Ectodermal cell (in vitro differentiated cells): ENCODE measurements around the gene UGT1A7.

Experiments
- H3K27ac ChIP-seq: 2 replicates; pipeline ENCODE4 v1.7.0; 2013; ENCODE audit warnings: mild to moderate bottlenecking, low read depth, low read length; ENCODE audit not compliant: insufficient read depth, poor library complexity, severe bottlenecking
- H3K27me3 ChIP-seq: 2 replicates; pipeline ENCODE4 v1.7.0; 2013; ENCODE audit warnings: mild to moderate bottlenecking, low read length; ENCODE audit not compliant: insufficient read depth, control insufficient read depth, poor library complexity, severe bottlenecking
- H3K36me3 ChIP-seq: one replicate; pipeline ENCODE4 v1.7.0; 2013; ENCODE audit warnings: low read length; ENCODE audit not compliant: control insufficient read depth, insufficient read depth
- H3K4me1 ChIP-seq: one replicate; pipeline ENCODE4 v1.7.0; 2013; ENCODE audit warnings: low read length; ENCODE audit not compliant: control insufficient read depth, insufficient read depth
- H3K4me3 ChIP-seq: 2 replicates; pipeline ENCODE4 v1.7.0; 2013; ENCODE audit warnings: low read depth, low read length, control low read depth; ENCODE audit not compliant: insufficient read depth
- H3K9me3 ChIP-seq: 2 replicates; pipeline ENCODE4 v1.7.0; 2013; ENCODE audit warnings: mild to moderate bottlenecking, low read length, moderate library complexity; ENCODE audit not compliant: control insufficient read depth
- WGBS, 2 experiments: methylation state at CpG; one replicate each; pipeline ENCODE4 v1.1.7; 2013; ENCODE audit warnings: missing lambda C conversion rate in 2 of 2; 5-methylcytosine and 5-hydroxymethylcytosine counted together

Gene UGT1A7

DNA sequence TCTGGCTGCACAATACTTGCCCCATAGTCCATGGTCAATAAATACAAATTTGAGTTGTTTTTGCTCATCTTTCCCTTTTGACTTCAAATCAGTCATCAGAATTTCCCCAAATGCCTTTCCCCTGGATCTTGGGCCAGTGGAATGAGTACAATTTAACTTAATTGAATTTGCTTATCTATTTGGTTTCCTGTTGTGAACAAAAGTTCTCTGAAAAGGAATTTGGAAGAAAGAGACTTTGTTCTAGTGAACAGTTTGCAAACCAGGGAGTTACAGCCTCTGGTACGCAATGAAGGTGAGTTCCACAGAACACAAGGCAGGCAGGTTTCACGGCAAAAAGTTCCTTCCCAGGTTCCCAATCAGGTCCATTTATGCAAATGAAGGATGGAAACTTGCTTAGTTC is 77.1 kb downstream of the UGT1A7 start:
- Histone ChIP-seq H3K27me3 (no peaks in the 10 kb centered on the region), H3K27ac (no peak overlapping the region), H3K4me3 (no peak overlapping the region), H3K4me1 (no peaks in the 10 kb centered on the region), H3K36me3 (no peaks in the 10 kb centered on the region), H3K9me3 (no peaks in the 10 kb centered on the region)
- 94 to 97% methylated on average over 2 of the region's 2 CpGs for WGBS, 2 experiments

DNA sequence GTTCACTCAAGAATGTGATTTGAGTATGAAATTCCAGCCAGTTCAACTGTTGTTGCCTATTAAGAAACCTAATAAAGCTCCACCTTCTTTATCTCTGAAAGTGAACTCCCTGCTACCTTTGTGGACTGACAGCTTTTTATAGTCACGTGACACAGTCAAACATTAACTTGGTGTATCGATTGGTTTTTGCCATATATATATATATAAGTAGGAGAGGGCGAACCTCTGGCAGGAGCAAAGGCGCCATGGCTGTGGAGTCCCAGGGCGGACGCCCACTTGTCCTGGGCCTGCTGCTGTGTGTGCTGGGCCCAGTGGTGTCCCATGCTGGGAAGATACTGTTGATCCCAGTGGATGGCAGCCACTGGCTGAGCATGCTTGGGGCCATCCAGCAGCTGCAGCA is 78.3 kb downstream of the UGT1A7 start, which contains the start of gene UGT1A1:
Gene UGT1A1 (plus strand): TSS at position 228 of the 400 bp plus-strand sequence. CDS start 18 bp downstream, at position 246.
- no peak within 1 kb of the TSS for H3K27ac ChIP-seq
- WGBS, 2 experiments = 95 to 97% methylated on average over 4 to 6 of the region's 6 CpGs

DNA sequence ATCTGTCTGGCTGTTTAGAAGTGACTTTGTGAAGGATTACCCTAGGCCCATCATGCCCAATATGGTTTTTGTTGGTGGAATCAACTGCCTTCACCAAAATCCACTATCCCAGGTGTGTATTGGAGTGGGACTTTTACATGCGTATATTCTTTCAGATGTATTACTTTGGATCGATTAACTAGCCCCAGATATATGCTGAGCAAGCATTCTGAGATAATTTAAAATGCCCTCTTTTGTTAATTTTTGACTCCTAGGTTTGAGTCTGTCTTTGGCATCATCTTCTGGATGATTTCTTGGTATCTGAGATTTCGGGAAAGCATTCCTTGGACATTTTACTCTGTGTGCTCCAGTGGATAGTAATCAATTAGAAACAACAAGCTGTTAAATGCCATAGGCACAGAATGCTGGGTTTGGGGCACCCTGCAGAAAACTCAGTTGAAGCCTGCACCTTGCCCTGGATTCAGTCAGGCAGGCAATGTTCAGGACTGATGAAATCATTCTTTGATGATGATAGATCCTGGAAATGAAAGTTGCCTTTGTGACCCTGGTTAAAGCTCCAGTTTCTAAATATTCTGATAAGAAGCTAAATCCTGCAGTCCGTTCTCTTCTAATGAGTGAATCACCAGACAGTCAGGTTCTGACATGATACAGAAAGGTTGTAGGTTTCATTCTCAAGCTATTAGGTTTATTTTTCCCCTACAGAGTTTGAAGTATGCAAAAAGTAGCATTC is 79.5 kb downstream of the UGT1A7 start:
- H3K4me1 ChIP-seq = no peaks in the 10 kb centered on the region
- no peak overlapping the region for H3K4me3 ChIP-seq

More for the DNA sequence above, 78.3 kb downstream of the UGT1A7 start, which contains the start of gene UGT1A1:
- Histone ChIP-seq H3K9me3 (no peaks in the 10 kb centered on the region), H3K27me3 (no peaks in the 10 kb centered on the region), H3K4me1 (no peaks in the 10 kb centered on the region), H3K36me3 (no peaks in the 10 kb centered on the region), H3K4me3 (no peak within 1 kb of the TSS)

DNA sequence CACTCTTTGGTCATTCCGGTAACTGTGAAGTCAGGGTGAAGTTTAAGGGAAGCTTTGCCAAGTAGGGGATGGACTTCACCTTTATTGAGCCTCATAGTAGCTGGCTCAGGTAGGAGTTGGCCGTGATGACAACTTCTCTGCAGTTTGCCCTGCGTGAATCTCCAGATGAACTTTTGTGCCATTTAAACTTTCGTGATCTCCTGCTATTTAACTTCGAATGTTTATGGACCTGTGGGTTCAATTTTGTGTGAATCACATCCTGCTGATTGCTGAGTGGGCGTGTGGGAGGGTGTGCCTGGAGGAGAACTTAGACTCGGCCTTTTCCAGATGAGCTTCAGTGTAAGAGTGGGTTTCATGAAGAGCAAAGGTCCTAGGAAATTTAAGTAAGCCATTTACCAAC is 82.6 kb downstream of the UGT1A7 start:
- no peaks in the 10 kb centered on the region for H3K9me3 ChIP-seq
- no peaks in the 10 kb centered on the region for H3K4me1 ChIP-seq
- 92% methylated on average over 7 of the region's 7 CpGs for WGBS, 2 experiments
- no peaks in the 10 kb centered on the region for H3K36me3 ChIP-seq
- H3K27ac ChIP-seq = no peak overlapping the region
- H3K27me3 ChIP-seq = no peaks in the 10 kb centered on the region
- no peak overlapping the region for H3K4me3 ChIP-seq

More for the DNA sequence above, 79.5 kb downstream of the UGT1A7 start:
- 93 to 95% methylated on average over 4 of the region's 4 CpGs for WGBS, 2 experiments
- no peaks in the 10 kb centered on the region for H3K36me3 ChIP-seq
- H3K27ac ChIP-seq = no peak overlapping the region
- H3K27me3 ChIP-seq = no peaks in the 10 kb centered on the region
- no peaks in the 10 kb centered on the region for H3K9me3 ChIP-seq

DNA sequence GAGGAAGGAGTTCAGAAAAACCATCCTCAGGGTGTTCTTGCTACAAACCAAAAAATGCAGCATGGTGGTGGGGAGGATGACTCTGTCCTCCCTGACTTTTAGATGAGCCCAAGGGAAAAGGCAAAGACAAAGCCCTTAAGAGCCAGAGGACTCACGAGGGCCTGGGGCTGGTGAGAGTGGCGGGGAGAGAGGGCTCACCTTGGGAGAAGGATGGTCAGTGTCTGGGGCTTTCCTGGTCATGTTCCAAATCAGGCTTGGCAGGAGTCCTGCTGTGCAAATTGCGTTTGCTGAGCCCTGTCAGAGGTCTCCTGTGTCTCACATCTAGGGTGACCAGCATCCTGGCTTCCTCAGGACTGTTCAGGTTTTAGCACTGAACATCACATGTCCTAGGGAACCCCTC is 83.1 kb downstream of the UGT1A7 start:
- 85 to 91% methylated on average over 3 of the region's 3 CpGs for WGBS, 2 experiments
- Histone ChIP-seq H3K4me1 (no peaks in the 10 kb centered on the region), H3K9me3 (no peaks in the 10 kb centered on the region), H3K27ac (no peak overlapping the region), H3K36me3 (no peaks in the 10 kb centered on the region), H3K4me3 (no peak overlapping the region), H3K27me3 (no peaks in the 10 kb centered on the region)

DNA sequence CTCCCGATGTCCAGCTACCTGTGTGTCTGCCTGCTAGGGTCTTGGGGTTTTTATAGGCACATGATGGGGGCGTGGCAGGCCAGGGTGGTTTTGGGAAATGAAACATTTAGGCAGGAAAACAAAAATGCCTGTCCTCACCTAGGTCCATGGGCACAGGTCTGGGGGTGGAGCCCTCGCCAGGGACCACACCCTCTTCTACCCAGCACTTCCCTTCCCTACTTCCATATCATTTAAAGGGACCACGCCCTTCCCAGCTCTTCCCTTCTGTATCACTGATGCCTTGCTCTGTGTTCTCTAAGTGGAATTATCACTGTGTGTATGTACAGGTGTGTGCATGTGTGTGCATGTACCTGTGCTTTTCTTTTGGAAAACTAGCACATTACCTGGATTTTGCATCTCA is 84.7 kb downstream of the UGT1A7 start:
- H3K27ac ChIP-seq = no peak overlapping the region
- H3K9me3 ChIP-seq = no peaks in the 10 kb centered on the region
- no peaks in the 10 kb centered on the region for H3K4me1 ChIP-seq
- WGBS, 2 experiments = 92 to 93% methylated on average over 3 to 4 of the region's 4 CpGs
- H3K36me3 ChIP-seq = no peaks in the 10 kb centered on the region
- H3K27me3 ChIP-seq = no peaks in the 10 kb centered on the region
- no peak overlapping the region for H3K4me3 ChIP-seq

DNA sequence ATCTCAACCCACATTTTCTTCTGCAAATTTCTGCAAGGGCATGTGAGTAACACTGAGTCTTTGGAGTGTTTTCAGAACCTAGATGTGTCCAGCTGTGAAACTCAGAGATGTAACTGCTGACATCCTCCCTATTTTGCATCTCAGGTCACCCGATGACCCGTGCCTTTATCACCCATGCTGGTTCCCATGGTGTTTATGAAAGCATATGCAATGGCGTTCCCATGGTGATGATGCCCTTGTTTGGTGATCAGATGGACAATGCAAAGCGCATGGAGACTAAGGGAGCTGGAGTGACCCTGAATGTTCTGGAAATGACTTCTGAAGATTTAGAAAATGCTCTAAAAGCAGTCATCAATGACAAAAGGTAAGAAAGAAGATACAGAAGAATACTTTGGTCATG is 86.4 kb downstream of the UGT1A7 start:
- Histone ChIP-seq H3K9me3 (no peaks in the 10 kb centered on the region), H3K27ac (no peak overlapping the region), H3K4me3 (no peak overlapping the region), H3K27me3 (no peaks in the 10 kb centered on the region), H3K36me3 (no peaks in the 10 kb centered on the region), H3K4me1 (no peaks in the 10 kb centered on the region)
- 78 to 81% methylated on average over 4 of the region's 4 CpGs for WGBS, 2 experiments

DNA sequence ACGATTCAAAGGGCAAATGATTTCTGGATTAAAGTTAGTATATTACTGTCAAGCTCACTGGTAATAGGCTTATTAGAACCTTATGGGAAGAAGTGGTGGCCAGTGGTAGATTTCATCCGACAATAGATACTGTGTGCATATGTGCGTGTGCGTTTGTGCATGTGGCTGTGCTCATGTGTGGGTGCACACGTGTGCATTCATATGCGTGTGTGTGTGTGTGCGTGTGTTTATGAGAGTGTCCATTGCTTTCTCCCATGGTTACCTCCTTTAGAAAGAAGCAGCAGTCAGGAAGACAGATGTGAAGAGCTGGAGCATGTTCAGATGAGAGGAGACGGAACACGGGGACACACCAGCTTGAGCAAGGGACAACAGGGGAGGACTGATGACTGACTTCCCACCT is 87.6 kb downstream of the UGT1A7 start:
- no peak overlapping the region for H3K4me3 ChIP-seq
- WGBS, 2 experiments = 93 to 95% methylated on average over 9 of the region's 9 CpGs
- H3K36me3 ChIP-seq = no peaks in the 10 kb centered on the region
- no peak overlapping the region for H3K27ac ChIP-seq
- no peaks in the 10 kb centered on the region for H3K9me3 ChIP-seq
- H3K27me3 ChIP-seq = no peaks in the 10 kb centered on the region
- no peaks in the 10 kb centered on the region for H3K4me1 ChIP-seq

DNA sequence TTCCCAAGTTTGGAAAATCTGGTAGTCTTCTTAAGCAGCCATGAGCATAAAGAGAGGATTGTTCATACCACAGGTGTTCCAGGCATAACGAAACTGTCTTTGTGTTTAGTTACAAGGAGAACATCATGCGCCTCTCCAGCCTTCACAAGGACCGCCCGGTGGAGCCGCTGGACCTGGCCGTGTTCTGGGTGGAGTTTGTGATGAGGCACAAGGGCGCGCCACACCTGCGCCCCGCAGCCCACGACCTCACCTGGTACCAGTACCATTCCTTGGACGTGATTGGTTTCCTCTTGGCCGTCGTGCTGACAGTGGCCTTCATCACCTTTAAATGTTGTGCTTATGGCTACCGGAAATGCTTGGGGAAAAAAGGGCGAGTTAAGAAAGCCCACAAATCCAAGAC is 90.5 kb downstream of the UGT1A7 start:
- Histone ChIP-seq H3K36me3 (no peaks in the 10 kb centered on the region), H3K4me3 (no peak overlapping the region), H3K27ac (no peak overlapping the region), H3K9me3 (no peaks in the 10 kb centered on the region), H3K4me1 (no peaks in the 10 kb centered on the region), H3K27me3 (no peaks in the 10 kb centered on the region)
- 94 to 96% methylated on average over 16 of the region's 16 CpGs for WGBS, 2 experiments

DNA sequence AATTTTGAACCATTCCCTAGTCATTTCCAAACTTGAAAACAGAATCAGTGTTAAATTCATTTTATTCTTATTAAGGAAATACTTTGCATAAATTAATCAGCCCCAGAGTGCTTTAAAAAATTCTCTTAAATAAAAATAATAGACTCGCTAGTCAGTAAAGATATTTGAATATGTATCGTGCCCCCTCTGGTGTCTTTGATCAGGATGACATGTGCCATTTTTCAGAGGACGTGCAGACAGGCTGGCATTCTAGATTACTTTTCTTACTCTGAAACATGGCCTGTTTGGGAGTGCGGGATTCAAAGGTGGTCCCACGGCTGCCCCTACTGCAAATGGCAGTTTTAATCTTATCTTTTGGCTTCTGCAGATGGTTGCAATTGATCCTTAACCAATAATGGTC is 90.9 kb downstream of the UGT1A7 start:
- H3K9me3 ChIP-seq = no peaks in the 10 kb centered on the region
- no peaks in the 10 kb centered on the region for H3K4me1 ChIP-seq
- no peaks in the 10 kb centered on the region for H3K36me3 ChIP-seq
- 87 to 88% methylated on average over 5 of the region's 5 CpGs for WGBS, 2 experiments
- H3K27ac ChIP-seq = no peak overlapping the region
- no peaks in the 10 kb centered on the region for H3K27me3 ChIP-seq
- H3K4me3 ChIP-seq = no peak overlapping the region
